GM12878 (cell line): ENCODE results near the gene ARMH1. TPM values are rescaled to one million over a fixed set of nuclear protein-coding genes. Genes with fewer than 3 reads are reported as not detected.
A peak's percentile ranks its signal among the peaks of the same experiment; 100 is the strongest.

ENCODE experiments used
- ATF2 ChIP-seq: IDR thresholded peaks from 2 replicates; pipeline ENCODE4 v1.6.1; 2012; ENCODE audit warnings: low read length, inconsistent platforms
- BHLHE40 ChIP-seq, 2 experiments: fragments of 450-650 bp in 1 of 2; IDR thresholded peaks; 2 replicates each; pipeline ENCODE4 v1.6.1; 2011 to 2017; ENCODE audit warnings: low read depth in 2 of 2, borderline replicate concordance in 1 of 2, improper control_type of control experiment in 1 of 2, low read length in 1 of 2, mild to moderate bottlenecking in 1 of 2
- FOXK2 ChIP-seq: fragments of 450-650 bp; IDR thresholded peaks from 2 replicates; pipeline ENCODE4 v1.6.1; 2017; ENCODE audit warnings: mild to moderate bottlenecking, moderate library complexity
- KAT2A ChIP-seq: conservative IDR thresholded peaks from 2 replicates; pipeline ENCODE4 v1.6.1; 2011; ENCODE audit warnings: low read depth, low read length; ENCODE audit not compliant: control insufficient read depth
- NBN ChIP-seq: fragments of 450-650 bp; IDR thresholded peaks from 2 replicates; pipeline ENCODE4 v1.6.1; 2016
- NR2F1 ChIP-seq: fragments of 450-650 bp; conservative IDR thresholded peaks from 2 replicates; pipeline ENCODE4 v1.6.1; 2017; ENCODE audit warnings: mild to moderate bottlenecking
- POU2F2 ChIP-seq: IDR thresholded peaks from 3 replicates; pipeline ENCODE4 v1.6.1; 2011; ENCODE audit warnings: low read depth, mild to moderate bottlenecking, low read length, borderline replicate concordance
- RAD51 ChIP-seq: fragments of 450-650 bp; IDR thresholded peaks from 2 replicates; pipeline ENCODE4 v1.6.1; 2016; ENCODE audit warnings: moderate library complexity, mild to moderate bottlenecking, inconsistent platforms
- SKIL ChIP-seq: fragments of 450-650 bp; IDR thresholded peaks from 2 replicates; pipeline ENCODE4 v1.6.1; 2017; ENCODE audit warnings: mild to moderate bottlenecking, low read depth, inconsistent platforms; ENCODE audit not compliant: poor library complexity, severe bottlenecking
- SMAD5 ChIP-seq: IDR thresholded peaks from 2 replicates; pipeline ENCODE4 v1.6.1; 2016; ENCODE audit warnings: antibody characterized with exemption, low read depth
- SPI1 ChIP-seq: IDR thresholded peaks from 2 replicates; pipeline ENCODE4 v1.6.1; 2011; ENCODE audit warnings: low read depth, mild to moderate bottlenecking, low read length, moderate library complexity, borderline replicate concordance; ENCODE audit not compliant: insufficient read depth
- SUZ12 ChIP-seq: fragments of 200-600 bp; sonication (generic); IDR thresholded peaks from one replicate; pipeline ENCODE4 v1.6.1; 2018; ENCODE audit warnings: antibody characterized with exemption, mild to moderate bottlenecking; ENCODE audit not compliant: unreplicated experiment
- TCF12 ChIP-seq: IDR thresholded peaks from 2 replicates; pipeline ENCODE4 v1.6.1; 2011; ENCODE audit warnings: low read depth, mild to moderate bottlenecking, low read length
- ZNF384 ChIP-seq: IDR thresholded peaks from 2 replicates; pipeline ENCODE4 v1.6.1; 2012; ENCODE audit warnings: low read depth, mild to moderate bottlenecking, low read length, improper control_type of control experiment, borderline replicate concordance
- polyA plus RNA-seq, 11 experiments: library from polyadenylated mRNA; depleted of rRNA in 4 of 11; unstranded in 6 of 11; stranded (reverse) in 5 of 11; fragments of >200 nt; fragmentation: Nextera tagmentation in 4 of 11; fragmentation: Illumina TruSeq in 1 of 11; extraction: Ambion mirVana in 4 of 11; extraction: Trizol in 1 of 11; gene quantifications; 1 replicate in 1 of 11; 2 replicates in 10 of 11; pipeline versions ENCODE4 v1.2.1 to v1.2.3, GENCODE V29; 2011 to 2016; ENCODE audit warnings: inconsistent platforms in 2 of 11, missing spikeins in 2 of 11, low read depth in 1 of 11
- total RNA-seq, 4 experiments: library from RNA; depleted of rRNA in 3 of 4; stranded (reverse); fragments of >200 nt in 3 of 4; fragmentation: Illumina TruSeq in 1 of 4; extraction: Trizol in 1 of 4; gene quantifications; 2 replicates each; pipeline versions ENCODE4 v1.2.1 to v1.2.3, GENCODE V29; 2013 to 2021
- TF ChIP-seq, protein P1 (sequence below): fragments of 450-650 bp; IDR thresholded peaks from 2 replicates; pipeline ENCODE4 v1.6.1; 2016; ENCODE audit warnings: mild to moderate bottlenecking

ARMH1 gene
- total and polyA plus RNA-seq, 10 of the 15 experiments (the other 5 are each of a cell fraction or from before 2014, with no cell fraction given), result 0.93 to 43.9 (median 8.2) TPM

DNA sequence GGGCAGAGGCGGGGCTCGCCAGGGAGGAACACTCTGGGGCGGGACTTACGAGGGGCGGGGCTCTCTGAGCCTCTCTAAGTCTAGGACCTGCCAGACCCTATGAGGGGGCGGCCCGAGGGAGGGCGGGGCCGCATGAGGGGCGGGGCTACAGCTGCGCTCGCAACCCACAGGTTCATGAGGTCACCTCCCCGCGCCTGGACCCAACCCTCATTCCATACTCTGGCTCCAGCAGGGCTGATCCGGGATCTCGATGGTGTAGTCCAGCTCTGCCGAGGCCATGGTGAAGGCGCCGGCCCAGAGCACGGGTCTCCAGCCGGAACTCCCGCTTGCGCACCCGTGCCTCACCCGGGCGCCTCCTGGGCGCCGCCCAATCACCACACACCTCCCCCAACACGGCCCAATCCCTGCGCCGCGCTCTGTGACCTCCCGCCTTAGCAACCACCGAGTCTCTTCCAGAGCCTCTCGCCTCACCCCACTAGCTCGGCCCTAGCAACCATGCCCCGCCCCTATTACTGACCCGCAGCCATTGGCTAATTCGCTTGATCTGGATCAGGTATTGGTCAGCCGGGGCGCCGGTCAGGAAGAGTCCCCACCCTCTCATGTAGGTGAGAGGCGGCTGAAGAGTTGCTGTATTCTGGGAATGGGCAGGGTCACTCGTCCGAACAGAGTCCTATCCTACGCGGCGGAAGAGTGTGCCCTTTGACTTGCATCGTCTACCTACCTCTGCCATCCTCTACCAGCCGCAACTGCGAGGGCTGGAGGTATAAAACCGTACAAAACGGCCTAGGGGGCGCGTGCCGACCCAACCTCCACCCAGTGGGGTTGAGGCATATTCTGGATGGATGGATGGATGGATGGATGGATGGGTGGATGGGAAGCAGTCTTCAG lies at the start of gene ARMH1, which contains the start of gene TMEM53 (continued):
- no peak for TF ChIP-seq SKIL
- TF ChIP-seq ZNF384, result no peak
- peak; percentile 29; the same call in 1 of the 2 replicates for TF ChIP-seq SPI1
- no peak for TF ChIP-seq KAT2A
- TF ChIP-seq NBN, result 0 out of 2 replicates have a peak, but pooled peaks have one; percentile 75
- TF ChIP-seq, protein P1, sequence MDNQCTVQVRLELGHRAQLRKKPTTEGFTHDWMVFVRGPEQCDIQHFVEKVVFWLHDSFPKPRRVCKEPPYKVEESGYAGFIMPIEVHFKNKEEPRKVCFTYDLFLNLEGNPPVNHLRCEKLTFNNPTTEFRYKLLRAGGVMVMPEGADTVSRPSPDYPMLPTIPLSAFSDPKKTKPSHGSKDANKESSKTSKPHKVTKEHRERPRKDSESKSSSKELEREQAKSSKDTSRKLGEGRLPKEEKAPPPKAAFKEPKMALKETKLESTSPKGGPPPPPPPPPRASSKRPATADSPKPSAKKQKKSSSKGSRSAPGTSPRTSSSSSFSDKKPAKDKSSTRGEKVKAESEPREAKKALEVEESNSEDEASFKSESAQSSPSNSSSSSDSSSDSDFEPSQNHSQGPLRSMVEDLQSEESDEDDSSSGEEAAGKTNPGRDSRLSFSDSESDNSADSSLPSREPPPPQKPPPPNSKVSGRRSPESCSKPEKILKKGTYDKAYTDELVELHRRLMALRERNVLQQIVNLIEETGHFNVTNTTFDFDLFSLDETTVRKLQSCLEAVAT, result peak; percentile 98
- TF ChIP-seq POU2F2, result no peak; the same call in 2 of the 3 replicates
- no peak for TF ChIP-seq ATF2
- no peak for TF ChIP-seq SUZ12
- TF ChIP-seq RAD51, result no peak
- TF ChIP-seq FOXK2, result no peak
- peak; percentile 97 for TF ChIP-seq NR2F1
- TF ChIP-seq SMAD5, result no peak
- no peak for TF ChIP-seq TCF12
- peak; percentile 87 to 97 for TF ChIP-seq BHLHE40 (IDR thresholded peaks at IDR 0.05; ENCODE audit: borderline replicate concordance in 1 of 2, low read depth in 2 of 2, low read length in 1 of 2)
